HepG2 (cell line): ENCODE data around the gene SIK2. TPM values are rescaled to one million over a fixed set of nuclear protein-coding genes. Genes with fewer than 3 reads are reported as not detected.

Experiments used
- ATAC-seq: fragments of 200-7000 bp; cut with Tn5 transposase; 3 replicates; pipeline ENCODE4 v1.9.1; 2020; ENCODE audit warnings: mild to moderate bottlenecking, moderate library complexity
- BruUV-seq: library from RNA; stranded (reverse); fragments of 400-500 nt; replicated peaks from 2 replicates; lab custom pipeline; 2021; lab: Mats Ljungman, UMichigan
- CTCF ChIA-PET: fragments of 300-600 bp; formaldehyde crosslinking; extraction: SDS; loops from one replicate; lab custom pipeline; 2021; ENCODE audit warnings: low total read pairs, inconsistent platforms, low intra/inter-chr PET ratio; lab: Yijun Ruan, JAX
- POLR2A ChIA-PET: fragments of 350-600 bp; sonication (Branson Sonifier 250); formaldehyde crosslinking; loops from one replicate; lab custom pipeline; 2020; ENCODE audit warnings: antibody characterized with exemption, inconsistent platforms; lab: Yijun Ruan, JAX
- DNase-seq: peaks from one replicate; pipeline ENCODE4 v3.0.0-alpha.2; 2015; ENCODE audit warnings: low spot score
- FAIRE-seq: peaks from 3 replicates; lab custom pipeline; 2011; peaks lifted over from hg19 to GRCh38; lab: Jason Lieb, UNC
- H2AFZ ChIP-seq: one replicate; pipeline ENCODE4 v1.6.1; 2011; ENCODE audit warnings: low read length, inconsistent platforms
- H3K27ac ChIP-seq: fragments of 300-600 bp; 3 replicates; pipeline ENCODE4 v1.8.0; 2011; ENCODE audit warnings: mixed run types, mild to moderate bottlenecking, mixed read lengths, low read length, inconsistent platforms; ENCODE audit not compliant: insufficient read depth; ENCODE audit errors: extremely low read length
- H3K27me3 ChIP-seq, 2 experiments: fragments of 200-600 bp in 1 of 2; 2 replicates in 1 of 2; 3 replicates in 1 of 2; pipeline versions ENCODE4 v1.6.0 to v1.8.0; 2011; ENCODE audit warnings: low read length in 2 of 2, mild to moderate bottlenecking in 2 of 2, moderate library complexity in 2 of 2, inconsistent platforms in 1 of 2; ENCODE audit not compliant: insufficient read depth in 2 of 2, control insufficient read depth in 1 of 2
- H3K36me3 ChIP-seq, 2 experiments: fragments of 200-600 bp in 1 of 2; replicated peaks in 1 of 2; 2 replicates in 1 of 2; 3 replicates in 1 of 2; pipeline versions ENCODE4 v1.5.1 to v1.8.0; 2011; ENCODE audit warnings: low read length in 2 of 2, inconsistent platforms in 1 of 2; ENCODE audit not compliant: insufficient read depth in 2 of 2, control insufficient read depth in 1 of 2
- H3K4me1 ChIP-seq: 2 replicates; pipeline ENCODE4 v1.5.1; 2012; ENCODE audit warnings: low read length, inconsistent platforms; ENCODE audit not compliant: insufficient read depth
- H3K4me2 ChIP-seq: 2 replicates; pipeline ENCODE4 v1.6.0; 2011; ENCODE audit warnings: low read depth, low read length, inconsistent platforms
- H3K4me3 ChIP-seq, 3 experiments: fragments of 200-600 bp in 1 of 3; sonication (generic), shearing (Covaris generic) in 1 of 3; replicated peaks in 1 of 3; 2 replicates each; pipeline ENCODE4 v1.5.1; 2011 to 2016; ENCODE audit warnings: low read length in 3 of 3, inconsistent platforms in 2 of 3, low read depth in 2 of 3, mild to moderate bottlenecking in 2 of 3, control low read depth in 1 of 3, mixed read lengths in 1 of 3; ENCODE audit not compliant: insufficient read depth in 1 of 3
- H3K79me2 ChIP-seq: one replicate; pipeline ENCODE4 v1.6.1; 2011; ENCODE audit warnings: low read length, inconsistent platforms; ENCODE audit not compliant: insufficient read depth
- H3K9ac ChIP-seq: 2 replicates; pipeline ENCODE4 v1.6.0; 2011; ENCODE audit warnings: mild to moderate bottlenecking, low read depth, low read length, inconsistent platforms; ENCODE audit not compliant: insufficient read depth
- H3K9me3 ChIP-seq: 2 replicates; pipeline ENCODE4 v1.5.1; 2012; ENCODE audit warnings: mild to moderate bottlenecking, low read length
- H4K20me1 ChIP-seq: 2 replicates; pipeline ENCODE4 v1.6.0; 2011; ENCODE audit warnings: inconsistent platforms, mild to moderate bottlenecking, low read length, moderate library complexity; ENCODE audit not compliant: insufficient read depth
- ATM ChIP-seq: fragments of 450-650 bp; IDR thresholded peaks from 2 replicates; pipeline ENCODE4 v1.7.1; 2017; ENCODE audit warnings: mild to moderate bottlenecking, borderline replicate concordance
- HNRNPH1 ChIP-seq: fragments of 200-400 bp; formaldehyde crosslinking; optimal IDR thresholded peaks from 2 replicates; pipeline ENCODE3; 2017; ENCODE audit warnings: mild to moderate bottlenecking, low read depth, low read length
- MLLT10 ChIP-seq: sonication (generic); formaldehyde crosslinking; IDR thresholded peaks from 2 replicates; pipeline ENCODE4 v1.4.0; 2020; ENCODE audit warnings: missing genetic modification reagents
- SIX1 ChIP-seq: sonication (generic); formaldehyde crosslinking; IDR thresholded peaks from 2 replicates; pipeline ENCODE4 v1.4.0; 2020; ENCODE audit warnings: missing genetic modification reagents, borderline replicate concordance
- SRF ChIP-seq: IDR thresholded peaks from 2 replicates; pipeline ENCODE4 v1.6.1; 2011; ENCODE audit warnings: mild to moderate bottlenecking, low read depth, low read length, moderate library complexity
- TSC22D2 ChIP-seq: sonication (generic); formaldehyde crosslinking; IDR thresholded peaks from 2 replicates; pipeline ENCODE4 v1.5.1; 2020; ENCODE audit warnings: missing genetic modification reagents, mild to moderate bottlenecking, borderline replicate concordance
- ZBED4 ChIP-seq: sonication (generic); formaldehyde crosslinking; IDR thresholded peaks from 2 replicates; pipeline ENCODE4 v1.4.0; 2020; ENCODE audit warnings: missing genetic modification reagents, borderline replicate concordance
- ZBTB46 ChIP-seq: sonication (generic); formaldehyde crosslinking; IDR thresholded peaks from 2 replicates; pipeline ENCODE4 v1.4.0; 2020; ENCODE audit warnings: mild to moderate bottlenecking, missing genetic modification reagents, borderline replicate concordance
- ZNF329 ChIP-seq: sonication (generic); formaldehyde crosslinking; IDR thresholded peaks from 2 replicates; pipeline ENCODE4 v1.9.0; 2021; ENCODE audit warnings: low read depth, mild to moderate bottlenecking, missing genetic modification reagents
- ZNF350 ChIP-seq: sonication (generic); formaldehyde crosslinking; IDR thresholded peaks from 2 replicates; pipeline ENCODE4 v1.4.0; 2020; ENCODE audit warnings: mild to moderate bottlenecking, low read depth, missing genetic modification reagents, borderline replicate concordance
- ZNF510 ChIP-seq: sonication (generic); formaldehyde crosslinking; IDR thresholded peaks from 2 replicates; pipeline ENCODE4 v1.4.0; 2020; ENCODE audit warnings: low read depth, mild to moderate bottlenecking, missing genetic modification reagents
- ZNF576 ChIP-seq: sonication (generic); formaldehyde crosslinking; IDR thresholded peaks from 2 replicates; pipeline ENCODE4 v1.4.0; 2020; ENCODE audit warnings: mild to moderate bottlenecking, missing genetic modification reagents
- ZNF800 ChIP-seq: sonication (generic); formaldehyde crosslinking; IDR thresholded peaks from 2 replicates; pipeline ENCODE4 v1.4.0; 2020; ENCODE audit warnings: missing genetic modification reagents
- WGBS: methylation state at CpG from one replicate; pipeline ENCODE4 v1.1.6; 2017; ENCODE audit warnings: low lambda C conversion rate; 5-methylcytosine and 5-hydroxymethylcytosine counted together
- in situ Hi-C: cut with HindIII; loops from 2 replicates; pipeline ENCODE4 v1.10.0; 2017; ENCODE audit warnings: low pct_unique_long_range_greater_than_20kb; ENCODE audit not compliant: extremely low pct_ligation_motif_present
- intact Hi-C: fragments of 100-400 bp; cut with micrococcal nuclease; formaldehyde crosslinking; loops from one replicate; pipeline ENCODE4 v1.10.0; 2022; ENCODE audit not compliant: unreplicated experiment
- polyA plus RNA-seq, 8 experiments: library from polyadenylated mRNA; depleted of rRNA in 3 of 8; stranded (reverse) in 7 of 8; unstranded in 1 of 8; fragments of >200 nt; fragmentation: Illumina TruSeq in 4 of 8; extraction: Trizol in 4 of 8; gene quantifications; 2 replicates each; pipeline versions ENCODE4 v1.2.1 to v1.2.3, GENCODE V29; 2011 to 2016; ENCODE audit warnings: low read depth in 4 of 8, missing spikeins in 1 of 8, mixed read lengths in 1 of 8; ENCODE audit not compliant: insufficient read depth in 1 of 8
- total RNA-seq, 5 experiments: library from RNA; depleted of rRNA; stranded (reverse); fragments of >200 nt; fragmentation: Illumina TruSeq; extraction: Trizol; gene quantifications; 2 replicates each; pipeline ENCODE4 v1.2.3, GENCODE V29; 2016; ENCODE audit warnings: low read depth in 1 of 5
- TF ChIP-seq, protein P1 (sequence below): IDR thresholded peaks from 2 replicates; pipeline ENCODE4 v1.6.1; 2016; ENCODE audit warnings: mild to moderate bottlenecking, missing biosample characterization, missing genetic modification reagents

The SIK2 gene
- total and polyA plus RNA-seq, 2 of the 13 experiments (the other 11 are each of a cell fraction or from before 2014, with no cell fraction given): 8.1 to 15.4 TPM

- no peak for TF ChIP-seq ZBED4 (CRISPR knock-in tag)
- TF ChIP-seq, all 625 proteins: peak for 0
Measured at GRCh38 chr11:111693224-111693937, 91.1 kb downstream of the SIK2 start (continued).

GRCh38 chr11:111694851-111695250, 92.6 kb downstream of the SIK2 start:
- Histone ChIP-seq H3K4me2 (no peak overlapping the region), H3K4me1 (peaks cover 29% of the 10 kb centered on the region), H3K79me2 (no peaks in the 10 kb centered on the region), H3K27ac (no peak overlapping the region), H4K20me1 (no peaks in the 10 kb centered on the region), H3K27me3 (no peaks in the 10 kb centered on the region), H3K9me3 (no peaks in the 10 kb centered on the region), H3K36me3 (peaks cover 0 to 26% of the 10 kb centered on the region in 2 experiments; a peak in 3 of 5 replicates), H3K4me3 (no peak overlapping the region), H2AFZ (no peak overlapping the region), H3K9ac (no peak overlapping the region)
- FAIRE-seq: no peak
- no TSS peak for BruUV-seq
- no peak for DNase-seq
- POLR2A ChIA-PET: no interaction called here
- ATAC-seq: no peak
- in situ Hi-C loops (no loop called here), intact Hi-C loops (loop anchor here (5.0 kb wide), 1 partner anchor 93 kb away; the partner anchor contains the start of gene SIK2)
- CTCF ChIA-PET: no interaction called here
- WGBS: 80% methylated on average over 4 of the region's 4 CpGs
- no peak for TF ChIP-seq ZNF329 (CRISPR knock-in tag)
- TF ChIP-seq, protein P1, sequence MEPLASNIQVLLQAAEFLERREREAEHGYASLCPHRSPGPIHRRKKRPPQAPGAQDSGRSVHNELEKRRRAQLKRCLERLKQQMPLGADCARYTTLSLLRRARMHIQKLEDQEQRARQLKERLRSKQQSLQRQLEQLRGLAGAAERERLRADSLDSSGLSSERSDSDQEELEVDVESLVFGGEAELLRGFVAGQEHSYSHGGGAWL: no peak
- TF ChIP-seq TSC22D2 (CRISPR knock-in tag): no peak
- TF ChIP-seq SIX1 (CRISPR knock-in tag): no peak
- TF ChIP-seq HNRNPH1: no peak
- no peak for TF ChIP-seq ZBTB46 (CRISPR knock-in tag)
- no peak for TF ChIP-seq MLLT10
- TF ChIP-seq ZNF510: no peak
- TF ChIP-seq SRF: no peak
- TF ChIP-seq ATM: no peak
- TF ChIP-seq ZNF576 (CRISPR knock-in tag): no peak
- TF ChIP-seq ZNF800 (CRISPR knock-in tag): no peak
- no peak for TF ChIP-seq ZNF350 (CRISPR knock-in tag)
